H1 (cell line): ENCODE measurements around the gene TMPRSS11F. TPM values are rescaled to one million over a fixed set of nuclear protein-coding genes. Genes with fewer than 3 reads are reported as not detected.

Source experiments
- CTCF ChIP-seq, 3 experiments: IDR thresholded peaks; 1 replicate in 2 of 3; 2 replicates in 1 of 3; pipeline versions ENCODE4 v1.5.1 to v1.6.1; 2011; ENCODE audit warnings: low read length in 3 of 3, mild to moderate bottlenecking in 3 of 3, inconsistent platforms in 2 of 3, low read depth in 1 of 3, moderate library complexity in 1 of 3; ENCODE audit not compliant: insufficient read depth in 1 of 3; ENCODE audit errors: control extremely low read depth in 1 of 3
- JUND ChIP-seq: IDR thresholded peaks from 2 replicates; pipeline ENCODE4 v1.6.1; 2011; ENCODE audit warnings: mild to moderate bottlenecking, improper control_type of control experiment, low read length
- KDM1A ChIP-seq: fragments of 200-600, 300-600 bp; sonication (generic); IDR thresholded peaks from 2 replicates; pipeline ENCODE4 v1.7.1; 2016; ENCODE audit warnings: mild to moderate bottlenecking, low read length, borderline replicate concordance
- POU5F1 ChIP-seq: IDR thresholded peaks from 2 replicates; pipeline ENCODE4 v1.6.1; 2011; ENCODE audit warnings: low read depth, mild to moderate bottlenecking, low read length, moderate library complexity
- SP4 ChIP-seq: IDR thresholded peaks from 2 replicates; pipeline ENCODE4 v1.6.1; 2012; ENCODE audit warnings: low read length, inconsistent platforms
- polyA plus RNA-seq, 7 experiments: library from polyadenylated mRNA; depleted of rRNA in 3 of 7; stranded (reverse) in 5 of 7; unstranded in 2 of 7; fragments of >200 nt in 5 of 7; fragments of 200-250 nt in 2 of 7; gene quantifications; 1 replicate in 5 of 7; 2 replicates in 1 of 7; 4 replicates in 1 of 7; pipeline versions ENCODE4 v1.2.1 to v1.2.3, GENCODE V29; 2011 to 2013; ENCODE audit warnings: missing spikeins in 2 of 7, mixed read lengths in 2 of 7
- total RNA-seq: library from RNA; stranded (reverse); fragmentation: NEBNext Ultra II Directional; extraction: Animal tissue kit (Norgen Biotek cat#: 25700); gene quantifications from 2 replicates; pipeline ENCODE4 v1.2.1, GENCODE V29; 2021

TMPRSS11F gene
- total and polyA plus RNA-seq, 2 of the 8 experiments (the other 6 are each of a cell fraction or from before 2014, with no cell fraction given): not detected

- no peak for TF ChIP-seq CTCF (IDR thresholded peaks at IDR 0.05; ENCODE audit: control extremely low read depth in 1 of 3, insufficient read depth in 1 of 3, low read depth in 1 of 3, low read length in 3 of 3)
- no peak for TF ChIP-seq JUND
- TF ChIP-seq KDM1A: no peak
- TF ChIP-seq SP4: no peak
- TF ChIP-seq POU5F1: no peak
- TF ChIP-seq, all 59 proteins: peak for 0
These were observed 38.0 kb upstream of the TMPRSS11F start (continued) for GRCh38 chr4:68167706-68168105.
